ENCODE data around the gene GNAS. TPM values are rescaled to one million over a fixed set of nuclear protein-coding genes. Genes with fewer than 3 reads are reported as not detected.
A peak's percentile ranks its signal among the peaks of the same experiment; 100 is the strongest.

Gene GNAS
- total and polyA plus RNA-seq, 8 donors = 723 to 2,039 (median 1,898) TPM

DNA sequence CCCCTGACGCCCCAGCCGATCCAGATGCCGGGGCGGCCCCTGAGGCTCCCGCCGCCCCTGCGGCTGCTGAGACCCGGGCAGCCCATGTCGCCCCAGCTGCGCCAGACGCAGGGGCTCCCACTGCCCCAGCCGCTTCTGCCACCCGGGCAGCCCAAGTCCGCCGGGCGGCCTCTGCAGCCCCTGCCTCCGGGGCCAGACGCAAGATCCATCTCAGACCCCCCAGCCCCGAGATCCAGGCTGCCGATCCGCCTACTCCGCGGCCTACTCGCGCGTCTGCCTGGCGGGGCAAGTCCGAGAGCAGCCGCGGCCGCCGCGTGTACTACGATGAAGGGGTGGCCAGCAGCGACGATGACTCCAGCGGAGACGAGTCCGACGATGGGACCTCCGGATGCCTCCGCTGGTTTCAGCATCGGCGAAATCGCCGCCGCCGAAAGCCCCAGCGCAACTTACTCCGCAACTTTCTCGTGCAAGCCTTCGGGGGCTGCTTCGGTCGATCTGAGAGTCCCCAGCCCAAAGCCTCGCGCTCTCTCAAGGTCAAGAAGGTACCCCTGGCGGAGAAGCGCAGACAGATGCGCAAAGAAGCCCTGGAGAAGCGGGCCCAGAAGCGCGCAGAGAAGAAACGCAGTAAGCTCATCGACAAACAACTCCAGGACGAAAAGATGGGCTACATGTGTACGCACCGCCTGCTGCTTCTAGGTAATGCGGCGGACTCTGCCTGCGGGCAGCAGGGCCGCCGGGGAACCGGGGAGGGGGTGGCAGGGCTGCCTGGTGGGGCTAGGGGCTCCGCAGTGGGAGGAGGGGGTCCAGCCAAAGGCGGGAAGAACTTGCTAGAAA is 2.3 kb downstream of the GNAS start:
- H3K4me1 ChIP-seq = peaks cover 6 to 16% of the 10 kb centered on the region in 2 donors
- intact Hi-C loops (cut with DNase I) = no loop called here
- DNase-seq = peak in 1 of 4 donors; percentile 55
- no peaks in the 10 kb centered on the region for H3K36me3 ChIP-seq
- TF ChIP-seq, protein P1, sequence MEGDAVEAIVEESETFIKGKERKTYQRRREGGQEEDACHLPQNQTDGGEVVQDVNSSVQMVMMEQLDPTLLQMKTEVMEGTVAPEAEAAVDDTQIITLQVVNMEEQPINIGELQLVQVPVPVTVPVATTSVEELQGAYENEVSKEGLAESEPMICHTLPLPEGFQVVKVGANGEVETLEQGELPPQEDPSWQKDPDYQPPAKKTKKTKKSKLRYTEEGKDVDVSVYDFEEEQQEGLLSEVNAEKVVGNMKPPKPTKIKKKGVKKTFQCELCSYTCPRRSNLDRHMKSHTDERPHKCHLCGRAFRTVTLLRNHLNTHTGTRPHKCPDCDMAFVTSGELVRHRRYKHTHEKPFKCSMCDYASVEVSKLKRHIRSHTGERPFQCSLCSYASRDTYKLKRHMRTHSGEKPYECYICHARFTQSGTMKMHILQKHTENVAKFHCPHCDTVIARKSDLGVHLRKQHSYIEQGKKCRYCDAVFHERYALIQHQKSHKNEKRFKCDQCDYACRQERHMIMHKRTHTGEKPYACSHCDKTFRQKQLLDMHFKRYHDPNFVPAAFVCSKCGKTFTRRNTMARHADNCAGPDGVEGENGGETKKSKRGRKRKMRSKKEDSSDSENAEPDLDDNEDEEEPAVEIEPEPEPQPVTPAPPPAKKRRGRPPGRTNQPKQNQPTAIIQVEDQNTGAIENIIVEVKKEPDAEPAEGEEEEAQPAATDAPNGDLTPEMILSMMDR (IDR thresholded peaks at IDR 0.05) = no peak
- no peaks in the 10 kb centered on the region for H3K9me3 ChIP-seq
- H3K27ac ChIP-seq = no peak overlapping the region
- H3K4me3 ChIP-seq = no peak overlapping the region
- peaks cover 42 to 99% of the 10 kb centered on the region in 2 donors for H3K27me3 ChIP-seq
- no peak for ATAC-seq

DNA sequence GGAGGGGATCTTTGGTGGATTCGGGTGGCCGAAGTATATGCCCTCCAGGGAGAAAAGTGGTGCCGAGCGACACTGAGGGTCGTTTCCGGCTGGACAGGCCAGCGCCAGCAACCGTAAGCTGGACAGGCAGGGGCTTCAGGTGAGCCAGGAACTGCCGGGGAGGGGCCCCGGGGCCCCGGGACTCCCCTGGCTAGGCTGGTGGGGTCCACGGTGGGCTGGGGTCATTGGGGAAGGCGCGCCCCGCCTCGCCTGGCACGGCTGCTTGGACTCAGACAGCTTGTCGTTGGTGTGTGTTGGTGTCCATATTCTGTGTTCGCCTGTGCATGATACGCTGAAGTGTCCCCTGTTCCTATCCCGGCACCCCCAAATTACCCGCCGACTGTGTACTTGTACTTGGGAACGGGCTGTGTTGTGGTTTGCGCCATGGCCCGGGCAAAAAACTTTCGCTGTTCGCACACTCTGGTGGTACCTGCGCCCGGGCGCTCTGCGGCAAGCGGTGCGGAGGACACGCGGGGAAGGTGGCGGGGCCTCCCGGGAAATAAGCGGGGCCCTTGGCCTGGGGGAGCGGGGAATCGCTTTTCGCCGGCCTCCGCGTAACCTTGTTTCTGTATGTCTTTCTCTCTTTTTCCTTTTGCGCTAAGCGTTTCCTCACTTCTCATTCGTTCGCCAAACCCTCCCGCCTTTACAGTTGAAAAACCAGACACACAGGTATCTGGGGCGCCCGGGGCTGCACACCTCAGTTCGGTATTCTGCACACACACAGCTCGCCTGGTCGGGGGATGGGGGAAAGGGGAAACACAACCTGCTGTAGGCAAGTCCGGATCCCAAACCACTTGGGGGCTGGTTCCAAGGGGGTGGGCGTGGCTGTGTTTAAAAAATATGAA is 3.2 kb downstream of the GNAS start:
- DNase-seq (peak in 2 of 4 donors; percentile 71 to 74), ATAC-seq (no peak)
- intact Hi-C loops (cut with DNase I) = no loop called here
- peaks cover 42 to 96% of the 10 kb centered on the region in 2 donors for H3K27me3 ChIP-seq
- H3K4me1 ChIP-seq = peaks cover 6 to 16% of the 10 kb centered on the region in 2 donors
- H3K36me3 ChIP-seq = no peaks in the 10 kb centered on the region
- H3K4me3 ChIP-seq = no peak overlapping the region
- H3K9me3 ChIP-seq = no peaks in the 10 kb centered on the region
- H3K27ac ChIP-seq = no peak overlapping the region
- TF ChIP-seq, protein P1 (IDR thresholded peaks at IDR 0.05) = no peak

DNA sequence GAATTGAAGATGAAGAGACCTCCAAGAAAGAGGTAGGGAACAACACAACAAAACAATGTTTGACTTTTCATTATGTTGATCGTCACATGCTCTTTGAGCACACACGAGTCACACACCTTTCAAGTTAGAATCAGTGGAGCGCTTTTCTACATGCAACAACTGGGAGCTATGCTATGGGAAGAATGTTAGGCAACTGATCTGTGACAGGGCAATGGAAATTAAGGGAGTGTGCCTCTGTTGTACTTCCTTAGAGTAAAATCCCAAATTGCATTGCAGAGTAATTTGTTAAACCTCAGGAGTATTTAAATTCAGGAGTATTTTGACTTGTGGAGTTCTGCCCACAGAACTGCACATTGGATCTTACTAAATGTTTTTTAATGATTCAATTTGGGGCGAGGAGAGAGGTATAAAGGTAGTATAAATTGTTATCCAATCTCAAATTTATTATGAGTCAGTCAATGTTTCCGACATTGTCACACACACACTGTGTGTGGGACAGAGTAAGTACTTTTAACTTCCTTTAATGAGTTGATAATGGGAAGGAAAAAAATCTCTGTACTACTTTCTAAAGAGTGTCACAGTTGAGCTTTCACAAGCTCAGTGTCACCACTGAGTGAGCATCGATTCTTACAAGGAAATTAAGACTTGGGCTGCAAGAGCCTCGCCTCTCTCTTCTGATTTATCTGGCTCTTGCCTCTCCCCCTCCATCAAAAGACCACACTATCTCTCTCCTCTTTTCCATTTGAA is 10.7 kb downstream of the GNAS start:
- H3K4me3 ChIP-seq = no peak overlapping the region
- intact Hi-C loops (cut with DNase I) = loop anchor here in 1 of 2 donors (10.0 kb wide), 1 partner anchor 352 kb away; no protein-coding TSS in a partner anchor
- ATAC-seq = no peak
- no peaks in the 10 kb centered on the region for H3K36me3 ChIP-seq
- H3K27me3 ChIP-seq = peaks cover 0 to 36% of the 10 kb centered on the region in 2 donors
- no peaks in the 10 kb centered on the region for H3K9me3 ChIP-seq
- TF ChIP-seq, protein P1 (IDR thresholded peaks at IDR 0.05) = no peak
- H3K27ac ChIP-seq = no peak overlapping the region
- no peak for DNase-seq
- H3K4me1 ChIP-seq = no peaks in the 10 kb centered on the region

DNA sequence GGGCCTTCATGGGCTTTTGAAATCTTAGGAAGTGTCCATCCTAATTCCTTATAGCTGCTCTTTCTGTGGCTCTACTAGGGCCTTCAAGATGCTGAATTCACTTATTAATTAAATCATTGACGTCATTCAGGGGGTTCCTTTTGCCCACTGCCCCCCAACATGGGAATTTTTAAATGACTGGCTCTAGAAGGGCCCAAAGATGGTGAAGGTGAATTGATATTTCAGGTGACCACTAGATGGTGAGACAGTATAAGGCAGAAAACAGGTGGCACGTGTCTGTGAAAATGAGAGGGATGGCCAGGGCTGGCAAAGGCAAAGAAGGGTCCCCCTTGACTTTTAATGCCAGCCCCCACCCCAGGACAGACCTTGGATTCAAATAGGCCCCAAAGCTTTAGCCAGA is 11.8 kb downstream of the GNAS start:
- ATAC-seq = no peak
- no peaks in the 10 kb centered on the region for H3K9me3 ChIP-seq
- no peak overlapping the region for H3K27ac ChIP-seq
- H3K36me3 ChIP-seq = no peaks in the 10 kb centered on the region
- peaks cover 0 to 35% of the 10 kb centered on the region in 2 donors for H3K27me3 ChIP-seq
- TF ChIP-seq, protein P1 (IDR thresholded peaks at IDR 0.05) = no peak
- intact Hi-C loops (cut with DNase I) = loop anchor here in 1 of 2 donors (10.0 kb wide), 1 partner anchor 350 kb away; no protein-coding TSS in a partner anchor
- H3K4me3 ChIP-seq = no peak overlapping the region
- DNase-seq = no peak
- H3K4me1 ChIP-seq = no peaks in the 10 kb centered on the region

All from left lung (tissue), 10 donors.